Skeletal muscle tissue (tissue), 4 donors: ENCODE data around the gene DDX6. TPM values are rescaled to one million over a fixed set of nuclear protein-coding genes. Genes with fewer than 3 reads are reported as not detected.
"Not testable (repeated sequence)": the region's sequence is repeated elsewhere in the genome, so short reads cannot be mapped to it uniquely, and the experiment has no call there.

Experiments used
- H3K27ac ChIP-seq: one replicate; pipeline ENCODE4 v1.7.0; 2013; ENCODE audit warnings: mild to moderate bottlenecking, low read depth, low read length, inconsistent platforms
- H3K27me3 ChIP-seq, 3 donors: one replicate each; pipeline ENCODE4 v1.7.0; 2013; ENCODE audit warnings: low read length in 3 of 3; ENCODE audit not compliant: control insufficient read depth in 3 of 3, insufficient read depth in 3 of 3
- H3K36me3 ChIP-seq, 3 donors: one replicate each; pipeline ENCODE4 v1.7.0; 2013; ENCODE audit warnings: low read length in 3 of 3; ENCODE audit not compliant: control insufficient read depth in 3 of 3, insufficient read depth in 3 of 3
- H3K4me1 ChIP-seq, 3 donors: one replicate each; pipeline ENCODE4 v1.7.0; 2013; ENCODE audit warnings: low read length in 3 of 3, mild to moderate bottlenecking in 3 of 3; ENCODE audit not compliant: control insufficient read depth in 3 of 3, insufficient read depth in 3 of 3
- H3K4me3 ChIP-seq, 3 donors: one replicate each; pipeline ENCODE4 v1.7.0; 2013; ENCODE audit warnings: low read length in 3 of 3
- H3K9ac ChIP-seq, 3 donors: one replicate each; pipeline ENCODE4 v1.7.0; 2013; ENCODE audit warnings: low read length in 3 of 3, mild to moderate bottlenecking in 3 of 3, moderate library complexity in 2 of 3, low read depth in 1 of 3
- H3K9me3 ChIP-seq, 3 donors: one replicate each; pipeline ENCODE4 v1.7.0; 2013; ENCODE audit warnings: low read length in 3 of 3; ENCODE audit not compliant: control insufficient read depth in 3 of 3
- total RNA-seq: library from RNA; depleted of rRNA; stranded (reverse); fragments of >200 nt; gene quantifications from one replicate; pipeline ENCODE4 v1.2.3, GENCODE V29; 2014
- donor health status: Osteomylitis.

Gene DDX6
- total RNA-seq, 1 donor from 2014 or later, result 103 TPM

- H3K27ac ChIP-seq, result no peak overlapping the region
- peaks cover 0 to 5% (median 0%) of the 10 kb centered on the region in 3 donors for H3K4me1 ChIP-seq
- no peaks in the 10 kb centered on the region for H3K9me3 ChIP-seq
- no peaks in the 10 kb centered on the region for H3K27me3 ChIP-seq
- H3K4me3 ChIP-seq, result no peak overlapping the region
- H3K9ac ChIP-seq, result no peak overlapping the region
- no peaks in the 10 kb centered on the region for H3K36me3 ChIP-seq
Measured at GRCh38 chr11:118744046-118744445, 46.9 kb downstream of the DDX6 start.

GRCh38 chr11:118742304-118742703, 48.7 kb downstream of the DDX6 start:
- Histone ChIP-seq H3K27ac (no peak overlapping the region), H3K36me3 (no peaks in the 10 kb centered on the region), H3K27me3 (no peaks in the 10 kb centered on the region), H3K9me3 (no peaks in the 10 kb centered on the region), H3K4me3 (no peak overlapping the region), H3K4me1 (peaks cover 0 to 5% (median 0%) of the 10 kb centered on the region in 3 donors), H3K9ac (no peak overlapping the region)

- H3K4me3 ChIP-seq, result no peak overlapping the region
- H3K27ac ChIP-seq, result no peak overlapping the region
- no peak overlapping the region for H3K9ac ChIP-seq
- no peaks in the 10 kb centered on the region for H3K36me3 ChIP-seq
- no peaks in the 10 kb centered on the region for H3K9me3 ChIP-seq
- H3K27me3 ChIP-seq, result no peaks in the 10 kb centered on the region
- H3K4me1 ChIP-seq, result peaks cover 0 to 5% (median 0%) of the 10 kb centered on the region in 3 donors
Measured at GRCh38 chr11:118740892-118741291, 50.1 kb downstream of the DDX6 start.

GRCh38 chr11:118735203-118735602, 55.8 kb downstream of the DDX6 start:
- no peaks in the 10 kb centered on the region for H3K36me3 ChIP-seq
- peaks cover 0 to 2% (median 0%) of the 10 kb centered on the region in 3 donors for H3K27me3 ChIP-seq
- no peak overlapping the region for H3K27ac ChIP-seq
- no peak overlapping the region for H3K9ac ChIP-seq
- H3K4me1 ChIP-seq, result peaks cover 0 to 5% (median 0%) of the 10 kb centered on the region in 3 donors
- H3K9me3 ChIP-seq, result no peaks in the 10 kb centered on the region
- H3K4me3 ChIP-seq, result no peak overlapping the region

- H3K4me1 ChIP-seq, result no peaks in the 10 kb centered on the region
Measured at GRCh38 chr11:118734031-118734430, 56.9 kb downstream of the DDX6 start.

GRCh38 chr11:118729753-118730152, 61.2 kb downstream of the DDX6 start:
- H3K36me3 ChIP-seq, H3K4me3 ChIP-seq, H3K27me3 ChIP-seq, H3K27ac ChIP-seq, H3K4me1 ChIP-seq, H3K9me3 ChIP-seq, H3K9ac ChIP-seq: not testable (repeated sequence)

More at GRCh38 chr11:118734031-118734430, 56.9 kb downstream of the DDX6 start:
- no peak overlapping the region for H3K9ac ChIP-seq
- H3K4me3 ChIP-seq, result no peak overlapping the region
- no peaks in the 10 kb centered on the region for H3K9me3 ChIP-seq
- H3K27ac ChIP-seq, result no peak overlapping the region
- H3K27me3 ChIP-seq, result peaks cover 0 to 2% (median 0%) of the 10 kb centered on the region in 3 donors
- no peaks in the 10 kb centered on the region for H3K36me3 ChIP-seq

GRCh38 chr11:118728112-118728511, 62.9 kb downstream of the DDX6 start:
- not testable (repeated sequence) for H3K9me3 ChIP-seq, H3K27ac ChIP-seq

GRCh38 chr11:118727721-118728066, 63.3 kb downstream of the DDX6 start:
- H3K4me3 ChIP-seq, H3K9ac ChIP-seq, H3K36me3 ChIP-seq, H3K27ac ChIP-seq, H3K27me3 ChIP-seq, H3K9me3 ChIP-seq, H3K4me1 ChIP-seq: not testable (repeated sequence)

More at GRCh38 chr11:118728112-118728511, 62.9 kb downstream of the DDX6 start:
- not testable (repeated sequence) for H3K27me3 ChIP-seq, H3K4me1 ChIP-seq, H3K4me3 ChIP-seq, H3K9ac ChIP-seq, H3K36me3 ChIP-seq

- H3K27me3 ChIP-seq, H3K9me3 ChIP-seq, H3K4me1 ChIP-seq, H3K4me3 ChIP-seq, H3K27ac ChIP-seq, H3K9ac ChIP-seq, H3K36me3 ChIP-seq: not testable (repeated sequence)
Measured at GRCh38 chr11:118727001-118727720, 63.8 kb downstream of the DDX6 start.

GRCh38 chr11:118721478-118722015, 69.4 kb downstream of the DDX6 start:
- H3K4me1 ChIP-seq, H3K27ac ChIP-seq: not testable (repeated sequence)

More at GRCh38 chr11:118721478-118722015, 69.4 kb downstream of the DDX6 start:
- H3K36me3 ChIP-seq, H3K9ac ChIP-seq, H3K9me3 ChIP-seq, H3K4me3 ChIP-seq, H3K27me3 ChIP-seq: not testable (repeated sequence)
